GM19324 (cell line): ENCODE measurements around the gene SLC44A5.
"Not testable (repeated sequence)": the region's sequence is repeated elsewhere in the genome, so short reads cannot be mapped to it uniquely, and the experiment has no call there.

Experiments
- ATAC-seq: cut with Tn5 transposase; IDR thresholded peaks from one replicate; pipeline ENCODE4 v1.9.1; 2021; ENCODE audit warnings: mild to moderate bottlenecking, moderate library complexity; ENCODE audit not compliant: unreplicated experiment, low FRiP score

Gene SLC44A5

GRCh38 chr1:75471252-75471651, 139.7 kb downstream of the SLC44A5 start:
- ATAC-seq: no peak

- no peak for ATAC-seq
These were observed 140.5 kb downstream of the SLC44A5 start for GRCh38 chr1:75470448-75470847.

- no peak for ATAC-seq
These were observed 141.2 kb downstream of the SLC44A5 start for GRCh38 chr1:75469586-75470173.

- ATAC-seq: no peak
These were observed 149.0 kb downstream of the SLC44A5 start for GRCh38 chr1:75461808-75462325.

- ATAC-seq: no peak
These were observed 160.9 kb downstream of the SLC44A5 start for GRCh38 chr1:75449998-75450397.

GRCh38 chr1:75444220-75444619, 166.7 kb downstream of the SLC44A5 start:
- ATAC-seq: no peak

- no peak for ATAC-seq
These were observed 170.6 kb downstream of the SLC44A5 start for GRCh38 chr1:75440274-75440673.

- ATAC-seq: no peak
These were observed 172.6 kb downstream of the SLC44A5 start for GRCh38 chr1:75438355-75438754.

GRCh38 chr1:75431843-75432242, 179.1 kb downstream of the SLC44A5 start:
- ATAC-seq: no peak

- ATAC-seq: no peak
These were observed 180.4 kb downstream of the SLC44A5 start for GRCh38 chr1:75430526-75430925.

GRCh38 chr1:75426688-75427087, 184.2 kb downstream of the SLC44A5 start:
- no peak for ATAC-seq

GRCh38 chr1:75425001-75425650, 185.8 kb downstream of the SLC44A5 start:
- no peak for ATAC-seq

GRCh38 chr1:75423616-75424015, 187.3 kb downstream of the SLC44A5 start:
- ATAC-seq: no peak

GRCh38 chr1:75423136-75423535, 187.8 kb downstream of the SLC44A5 start:
- no peak for ATAC-seq

GRCh38 chr1:75421371-75421770, 189.5 kb downstream of the SLC44A5 start:
- ATAC-seq: no peak

- no peak for ATAC-seq
These were observed 195.7 kb downstream of the SLC44A5 start for GRCh38 chr1:75415187-75415586.

GRCh38 chr1:75412616-75413015, 198.3 kb downstream of the SLC44A5 start:
- no peak for ATAC-seq

- ATAC-seq: not testable (repeated sequence)
These were observed 206.2 kb downstream of the SLC44A5 start for GRCh38 chr1:75404681-75405080.

- not testable (repeated sequence) for ATAC-seq
These were observed 207.7 kb downstream of the SLC44A5 start for GRCh38 chr1:75403147-75403646.

GRCh38 chr1:75400716-75401115, 210.2 kb downstream of the SLC44A5 start:
- ATAC-seq: no peak

- no peak for ATAC-seq
These were observed 214.2 kb downstream of the SLC44A5 start for GRCh38 chr1:75396745-75397144.

- no peak for ATAC-seq
These were observed 214.7 kb downstream of the SLC44A5 start for GRCh38 chr1:75396260-75396659.
